A549 (cell line): Measurements from ENCODE around the gene SPATS2.

Source experiments
- CEBPB ChIP-seq, 2 experiments: fragments of >200 bp in 1 of 2; sonication (Bioruptor Twin) in 1 of 2; formaldehyde crosslinking in 1 of 2; IDR thresholded peaks; 2 replicates each; pipeline ENCODE4 v1.6.1; 2012 to 2016
- CHD2 ChIP-seq: fragments of 150-350 bp; IDR thresholded peaks from 2 replicates; pipeline ENCODE4 v1.6.1; 2014; ENCODE audit warnings: low read length; ENCODE audit not compliant: partially characterized antibody
- E2F6 ChIP-seq: IDR thresholded peaks from 2 replicates; pipeline ENCODE4 v1.6.1; 2012; ENCODE audit warnings: low read depth, borderline replicate concordance
- EHMT2 ChIP-seq: fragments of 200-600 bp; sonication (generic); IDR thresholded peaks from 2 replicates; pipeline ENCODE4 v1.6.1; 2016; ENCODE audit warnings: antibody characterized with exemption, low read depth, mild to moderate bottlenecking, moderate library complexity
- EP300 ChIP-seq, 2 experiments: fragments of >200 bp; sonication (Bioruptor Twin); formaldehyde crosslinking; IDR thresholded peaks; 2 replicates in 1 of 2; 3 replicates in 1 of 2; pipeline ENCODE4 v1.6.1; 2016 to 2017
- JUNB ChIP-seq: fragments of >200 bp; sonication (Bioruptor Twin); formaldehyde crosslinking; IDR thresholded peaks from 2 replicates; pipeline ENCODE4 v1.6.1; 2016
- MAFK ChIP-seq: fragments of 450-650 bp; IDR thresholded peaks from 2 replicates; pipeline ENCODE4 v1.6.1; 2014; ENCODE audit not compliant: partially characterized antibody
- NR3C1 ChIP-seq: fragments of >200 bp; sonication (Bioruptor Twin); formaldehyde crosslinking; IDR thresholded peaks from 3 replicates; pipeline ENCODE4 v1.6.1; 2017
- POLR2A ChIP-seq: IDR thresholded peaks from 2 replicates; pipeline ENCODE4 v1.6.1; 2012; ENCODE audit warnings: mild to moderate bottlenecking, low read length
- RAD21 ChIP-seq, 2 experiments: fragments of >200 bp in 1 of 2; sonication (Bioruptor Twin) in 1 of 2; formaldehyde crosslinking in 1 of 2; IDR thresholded peaks in 1 of 2; conservative IDR thresholded peaks in 1 of 2; 2 replicates in 1 of 2; 3 replicates in 1 of 2; pipeline ENCODE4 v1.6.1; 2012 to 2018; ENCODE audit warnings: inconsistent platforms in 1 of 2
- RNF2 ChIP-seq: fragments of 200-600 bp; sonication (generic); IDR thresholded peaks from 2 replicates; pipeline ENCODE4 v1.6.1; 2016; ENCODE audit warnings: low read depth, mild to moderate bottlenecking, antibody characterized with exemption, moderate library complexity, borderline replicate concordance
- SMC3 ChIP-seq: fragments of >200 bp; sonication (Bioruptor Twin); formaldehyde crosslinking; IDR thresholded peaks from 3 replicates; pipeline ENCODE4 v1.6.1; 2018; ENCODE audit warnings: inconsistent platforms
- TF ChIP-seq, protein P1 (sequence below): fragments of >200 bp; sonication (Bioruptor Twin); formaldehyde crosslinking; IDR thresholded peaks from 3 replicates; pipeline ENCODE4 v1.5.1; 2016
- TF ChIP-seq, protein P2 (sequence below): IDR thresholded peaks from 2 replicates; pipeline ENCODE4 v1.6.1; 2012

DNA sequence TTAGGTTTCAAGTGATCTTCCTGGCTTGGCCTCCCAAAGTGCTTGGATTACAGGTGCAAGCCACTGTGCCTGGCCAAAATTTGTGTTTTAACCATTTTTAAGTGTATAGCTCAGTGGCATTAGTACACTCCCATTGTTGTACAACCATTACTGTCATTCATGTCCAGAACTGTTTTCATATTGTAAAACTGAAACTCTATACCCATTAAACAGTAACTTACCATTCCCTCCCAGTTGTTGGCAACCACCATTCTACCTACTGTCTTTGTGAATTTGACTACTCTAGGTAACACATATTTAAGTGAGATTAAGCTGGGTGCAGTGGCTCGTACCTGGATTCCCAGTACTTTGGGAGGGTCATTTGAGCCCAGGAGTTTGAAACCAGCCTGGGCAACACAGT is 104.3 kb downstream of the SPATS2 start:
- no peak for TF ChIP-seq EHMT2
- TF ChIP-seq, protein P1, sequence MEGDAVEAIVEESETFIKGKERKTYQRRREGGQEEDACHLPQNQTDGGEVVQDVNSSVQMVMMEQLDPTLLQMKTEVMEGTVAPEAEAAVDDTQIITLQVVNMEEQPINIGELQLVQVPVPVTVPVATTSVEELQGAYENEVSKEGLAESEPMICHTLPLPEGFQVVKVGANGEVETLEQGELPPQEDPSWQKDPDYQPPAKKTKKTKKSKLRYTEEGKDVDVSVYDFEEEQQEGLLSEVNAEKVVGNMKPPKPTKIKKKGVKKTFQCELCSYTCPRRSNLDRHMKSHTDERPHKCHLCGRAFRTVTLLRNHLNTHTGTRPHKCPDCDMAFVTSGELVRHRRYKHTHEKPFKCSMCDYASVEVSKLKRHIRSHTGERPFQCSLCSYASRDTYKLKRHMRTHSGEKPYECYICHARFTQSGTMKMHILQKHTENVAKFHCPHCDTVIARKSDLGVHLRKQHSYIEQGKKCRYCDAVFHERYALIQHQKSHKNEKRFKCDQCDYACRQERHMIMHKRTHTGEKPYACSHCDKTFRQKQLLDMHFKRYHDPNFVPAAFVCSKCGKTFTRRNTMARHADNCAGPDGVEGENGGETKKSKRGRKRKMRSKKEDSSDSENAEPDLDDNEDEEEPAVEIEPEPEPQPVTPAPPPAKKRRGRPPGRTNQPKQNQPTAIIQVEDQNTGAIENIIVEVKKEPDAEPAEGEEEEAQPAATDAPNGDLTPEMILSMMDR: no peak
- no peak for TF ChIP-seq POLR2A
- no peak for TF ChIP-seq MAFK
- TF ChIP-seq CHD2: no peak
- no peak for TF ChIP-seq CEBPB (IDR thresholded peaks at IDR 0.05)
- TF ChIP-seq EP300 (IDR thresholded peaks at IDR 0.05): no peak
- TF ChIP-seq E2F6: no peak
- TF ChIP-seq NR3C1: no peak
- no peak for TF ChIP-seq RAD21 (conservative IDR thresholded peaks at IDR 0.05 in 1 of 2, IDR thresholded peaks at IDR 0.05 in 1 of 2)
- no peak for TF ChIP-seq JUNB
- no peak for TF ChIP-seq SMC3
- TF ChIP-seq RNF2: no peak
- TF ChIP-seq, protein P2, sequence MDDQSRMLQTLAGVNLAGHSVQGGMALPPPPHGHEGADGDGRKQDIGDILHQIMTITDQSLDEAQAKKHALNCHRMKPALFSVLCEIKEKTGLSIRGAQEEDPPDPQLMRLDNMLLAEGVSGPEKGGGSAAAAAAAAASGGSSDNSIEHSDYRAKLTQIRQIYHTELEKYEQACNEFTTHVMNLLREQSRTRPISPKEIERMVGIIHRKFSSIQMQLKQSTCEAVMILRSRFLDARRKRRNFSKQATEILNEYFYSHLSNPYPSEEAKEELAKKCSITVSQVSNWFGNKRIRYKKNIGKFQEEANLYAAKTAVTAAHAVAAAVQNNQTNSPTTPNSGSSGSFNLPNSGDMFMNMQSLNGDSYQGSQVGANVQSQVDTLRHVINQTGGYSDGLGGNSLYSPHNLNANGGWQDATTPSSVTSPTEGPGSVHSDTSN: no peak
